Astrocyte of the hippocampus (primary cell): Measurements from ENCODE around the gene TIMM17A.

Experiments used
- DNase-seq: peaks from one replicate; pipeline ENCODE4 v3.0.0; 2011; ENCODE audit warnings: low read depth, low spot score

TIMM17A gene

GRCh38 chr1:201955009-201955728, at the start of gene TIMM17A:
Gene TIMM17A, plus strand, starts transcription at chr1:201955503. Its CDS starts 24 bp downstream, at chr1:201955527.
- peak; percentile 99 for DNase-seq

GRCh38 chr1:201906336-201906735, 49.0 kb upstream of the TIMM17A start:
- no peak for DNase-seq

- DNase-seq: no peak
Measured at GRCh38 chr1:201907621-201908020, 47.7 kb upstream of the TIMM17A start.

- no peak for DNase-seq
Measured at GRCh38 chr1:201911826-201912571, 43.3 kb upstream of the TIMM17A start.

DNA sequence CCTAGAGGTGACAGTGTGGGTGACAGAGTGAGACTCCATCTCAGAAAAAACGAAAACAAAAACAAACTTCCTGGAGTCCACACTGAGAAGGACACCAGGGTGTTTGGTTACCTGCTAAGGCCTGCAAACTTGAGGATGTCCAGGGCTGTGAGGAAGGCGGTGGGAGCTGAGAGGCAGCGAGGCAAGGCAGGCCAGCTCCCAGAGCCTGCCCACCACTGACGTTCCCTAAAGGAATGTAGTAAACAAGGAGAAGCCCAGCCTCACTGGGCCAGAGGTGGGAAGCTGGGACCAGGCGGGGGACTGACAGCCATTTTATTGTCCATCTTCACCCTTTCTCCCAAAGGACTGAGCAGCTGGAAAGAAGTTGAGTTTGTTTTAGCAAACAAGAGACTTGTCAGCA, 42.5 kb upstream of the TIMM17A start:
- peak; percentile 29 for DNase-seq

DNA sequence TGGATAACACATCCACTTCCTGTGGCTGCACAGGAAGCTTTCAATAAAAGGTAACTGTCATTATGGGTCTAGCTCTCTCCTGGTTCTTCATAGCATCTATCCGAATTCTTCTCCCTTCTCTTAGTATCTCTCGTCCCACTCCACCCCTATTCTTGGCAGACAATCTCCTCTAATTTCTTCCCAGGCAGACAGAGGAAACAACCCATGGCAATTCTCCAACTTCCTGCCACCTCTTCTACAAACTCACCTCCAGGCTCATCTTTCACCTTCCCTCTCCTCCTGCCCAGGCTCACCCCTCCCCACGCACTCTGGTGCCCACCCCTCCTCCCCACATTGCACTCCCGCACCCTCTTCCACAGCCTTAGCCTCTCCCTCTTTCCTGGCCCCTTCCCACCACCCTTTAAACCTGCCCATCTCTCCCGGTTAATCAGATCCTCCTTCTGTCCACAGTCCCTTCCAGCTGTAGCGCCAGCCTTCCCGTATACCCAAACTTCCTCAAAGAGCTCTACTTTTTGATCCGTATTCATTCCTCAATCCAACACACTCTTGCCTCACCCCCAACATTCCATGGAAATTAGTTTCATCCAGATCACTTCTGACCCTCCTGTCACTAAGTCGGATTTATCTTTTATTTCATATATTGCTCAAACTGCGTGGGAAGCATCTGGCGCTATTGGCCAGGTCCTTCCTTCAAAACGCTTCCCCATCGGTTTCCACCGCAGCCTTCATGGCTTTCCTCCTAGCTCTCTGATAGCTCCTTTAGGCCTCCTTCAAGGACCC, 40.7 kb upstream of the TIMM17A start:
- no peak for DNase-seq

DNA sequence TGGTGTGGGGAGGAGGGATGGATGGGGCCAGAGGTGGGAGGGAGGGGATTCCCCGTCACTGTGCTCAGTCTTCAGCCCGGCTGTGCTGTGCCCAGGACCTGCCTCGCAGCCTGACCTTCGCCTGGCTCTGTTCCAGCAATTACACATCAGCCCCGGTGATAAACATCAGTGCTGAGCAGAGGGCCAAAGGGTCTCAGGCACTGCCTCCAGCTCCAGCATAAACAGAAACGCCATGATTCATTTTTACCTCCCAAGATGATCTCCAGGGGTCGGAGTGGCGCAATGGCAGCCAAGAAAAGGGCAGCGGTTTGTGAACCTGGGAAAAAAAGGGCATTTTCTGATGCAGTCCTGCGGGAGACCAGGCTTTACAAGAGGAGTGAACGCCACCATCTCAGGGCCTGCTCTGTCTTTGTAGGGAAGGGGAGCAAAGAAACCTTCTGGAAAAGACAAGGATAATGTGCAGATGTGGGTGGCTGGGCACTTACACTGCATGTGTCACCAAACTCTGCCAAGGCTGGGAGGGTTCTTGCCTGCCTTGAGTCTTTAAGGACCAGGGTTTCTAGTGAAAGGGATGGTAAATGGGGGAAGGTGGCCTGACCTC, 38.6 kb upstream of the TIMM17A start:
- DNase-seq: peak; percentile 77

GRCh38 chr1:201917362-201918033, 37.8 kb upstream of the TIMM17A start:
- DNase-seq: peak; percentile 82

- no peak for DNase-seq
Measured at GRCh38 chr1:201918343-201918742, 37.0 kb upstream of the TIMM17A start.

DNA sequence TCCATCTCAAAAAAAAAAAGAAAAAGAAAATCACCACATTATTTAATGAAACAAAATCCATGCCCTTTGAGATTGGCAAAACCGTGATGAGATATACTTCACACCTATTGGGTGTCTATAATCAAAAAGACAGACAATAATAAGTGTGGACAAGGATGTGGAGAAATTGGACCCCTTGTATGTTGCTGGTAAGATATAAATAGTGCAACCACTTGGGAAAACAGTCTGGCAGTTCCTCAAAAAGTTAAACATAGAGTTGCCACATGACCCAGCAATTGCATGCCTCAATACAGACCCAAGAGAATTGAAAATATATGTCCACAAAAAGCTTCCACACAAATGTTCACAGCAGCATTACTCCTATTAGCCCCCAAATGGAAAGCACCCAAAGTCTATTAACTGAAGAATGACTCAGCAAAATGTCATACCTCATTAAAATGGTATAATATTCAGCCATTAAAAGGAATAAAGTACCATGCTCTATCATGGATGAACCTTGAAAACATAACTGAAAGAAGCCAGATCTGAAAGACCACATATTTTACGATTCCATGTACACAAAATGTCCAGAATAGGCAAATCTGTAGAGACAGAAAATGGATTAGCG, 33.2 kb upstream of the TIMM17A start:
- no peak for DNase-seq

DNA sequence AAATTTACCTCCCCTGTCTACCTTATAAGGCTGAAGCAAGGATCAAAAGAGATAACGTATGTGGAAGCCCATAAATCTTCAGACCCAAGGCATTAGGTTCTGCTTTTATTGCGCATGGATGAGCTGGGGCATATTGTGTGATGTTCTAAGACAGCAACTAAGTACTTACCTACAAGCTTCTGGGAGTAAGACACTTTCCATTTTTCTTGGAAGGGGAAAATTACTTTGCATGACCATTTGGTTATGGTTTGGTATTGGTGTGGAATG, 30.1 kb upstream of the TIMM17A start:
- no peak for DNase-seq

DNA sequence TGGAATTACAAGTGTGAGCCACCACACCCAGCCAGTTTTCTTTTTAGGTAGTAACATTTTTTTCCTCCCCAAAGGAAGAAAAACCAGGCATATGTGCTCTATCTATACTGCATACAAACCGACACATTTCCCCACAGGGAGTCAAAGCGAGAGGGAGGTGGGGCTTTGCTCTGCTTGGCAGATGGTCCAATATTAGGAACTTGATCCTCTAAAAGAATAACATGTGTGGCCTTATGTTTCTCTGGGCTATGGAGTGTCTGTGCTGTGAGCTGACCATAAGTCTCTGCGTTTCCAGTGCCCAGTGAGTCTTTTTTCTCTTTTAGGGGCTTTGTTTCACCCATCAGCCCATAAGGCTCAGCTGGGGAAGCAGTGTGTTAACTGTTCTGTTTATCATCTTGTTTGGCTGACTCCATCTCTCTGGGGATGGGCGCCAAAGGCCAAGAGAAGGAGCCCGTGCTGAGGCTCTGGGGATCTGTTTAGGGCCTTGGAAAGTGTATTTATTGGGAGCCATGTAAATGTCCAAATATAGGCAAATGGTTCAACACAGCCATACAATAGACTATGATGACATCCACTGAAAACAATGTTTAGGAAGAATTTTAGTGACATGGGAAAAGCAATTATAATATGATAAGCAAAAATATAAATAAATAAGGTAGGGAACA, 29.2 kb upstream of the TIMM17A start:
- no peak for DNase-seq

- no peak for DNase-seq
Measured at GRCh38 chr1:201928266-201928665, 27.0 kb upstream of the TIMM17A start.

DNA sequence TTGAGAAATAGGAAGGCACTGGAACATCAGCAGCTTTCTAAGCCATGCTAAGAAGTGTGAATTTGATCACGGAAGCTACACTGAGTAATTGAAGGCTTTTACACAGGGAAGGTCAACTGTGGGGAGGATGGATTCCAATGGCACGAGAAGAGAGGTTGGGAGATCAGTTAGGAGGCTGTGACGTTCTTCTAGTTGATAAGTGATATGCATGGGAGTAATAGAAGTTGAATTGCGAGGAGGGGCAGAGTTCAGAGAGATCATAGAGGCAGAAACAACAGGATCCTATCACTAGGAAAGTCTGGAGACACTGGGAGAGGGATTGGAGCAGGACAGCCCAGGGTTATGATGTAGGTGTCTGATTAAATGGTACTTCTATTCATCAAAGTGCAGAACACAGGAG, 25.2 kb upstream of the TIMM17A start:
- no peak for DNase-seq

GRCh38 chr1:201930803-201931202, 24.5 kb upstream of the TIMM17A start:
- DNase-seq: no peak

GRCh38 chr1:201933840-201934430, 21.4 kb upstream of the TIMM17A start:
- no peak for DNase-seq

DNA sequence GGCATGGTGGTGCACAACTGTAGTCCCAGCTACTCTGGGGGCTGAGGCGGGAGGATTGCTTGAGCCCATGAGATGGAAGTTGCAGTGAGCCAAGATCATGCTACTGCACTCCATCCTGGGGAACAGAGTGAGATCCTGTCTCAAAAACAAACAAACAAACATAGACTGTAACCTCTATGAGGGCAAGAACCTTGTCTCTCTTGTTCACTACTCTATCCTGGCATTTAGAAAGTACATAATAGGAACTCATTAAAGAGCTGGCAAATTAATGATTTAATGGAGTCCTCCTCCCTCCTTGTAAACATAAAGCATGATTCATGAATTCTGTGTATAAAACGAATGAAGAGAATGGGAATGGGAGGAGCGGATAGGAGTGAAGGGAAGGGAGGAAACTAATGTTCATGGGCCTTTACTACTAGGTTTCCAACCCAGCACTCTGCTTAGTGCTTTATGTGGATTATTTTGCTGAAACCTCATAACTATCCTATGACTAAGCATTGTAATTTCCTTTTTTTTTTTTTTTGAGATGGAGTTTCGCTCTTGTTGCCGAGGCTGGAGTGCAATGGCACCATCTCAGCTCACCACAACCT, 17.6 kb upstream of the TIMM17A start:
- DNase-seq: peak; percentile 54

DNA sequence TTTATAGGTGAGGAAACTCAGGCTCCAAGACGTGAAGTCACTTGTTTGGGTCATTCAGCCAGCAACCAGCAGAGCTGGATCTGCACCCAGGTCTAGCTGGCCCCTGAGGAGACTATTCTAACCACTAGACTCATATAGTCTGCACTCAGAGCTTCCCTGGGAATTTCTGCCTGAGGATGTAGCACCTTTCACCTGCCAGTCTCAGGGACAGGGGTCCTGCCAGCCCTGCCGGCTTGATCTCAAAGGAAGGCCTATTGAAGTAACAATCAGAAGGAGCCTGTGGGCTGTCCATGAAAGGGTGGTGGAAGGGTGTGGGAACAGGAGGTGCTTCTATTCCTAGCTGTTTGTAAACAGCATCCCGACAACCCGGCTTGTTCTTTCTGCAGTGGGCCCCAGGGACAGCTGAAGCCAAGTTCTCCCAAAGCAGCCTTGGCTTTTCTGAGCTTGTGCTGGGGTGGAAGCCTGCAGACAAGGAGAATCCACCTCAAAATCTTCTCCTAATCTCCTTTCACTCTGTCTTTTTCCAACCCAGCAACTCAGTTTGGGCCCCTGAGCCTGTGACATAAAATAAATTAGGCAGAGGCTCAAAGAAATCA, 16.8 kb upstream of the TIMM17A start:
- DNase-seq: no peak

GRCh38 chr1:201939148-201939547, 16.2 kb upstream of the TIMM17A start:
- DNase-seq: no peak

- no peak for DNase-seq
Measured at GRCh38 chr1:201939574-201939973, 15.7 kb upstream of the TIMM17A start.
